Stimulated activated CD4-positive, alpha-beta T cell treated with anti-CD3 and anti-CD28 coated beads, Interleukin-4, amount 100 ng/mL, for 4 hours (primary cell): ENCODE results near the gene COL15A1.

Experiments
- DNase-seq, 2 experiments: peaks; one replicate each; pipeline ENCODE4 v3.0.0-alpha.2; 2020

COL15A1 gene

DNA sequence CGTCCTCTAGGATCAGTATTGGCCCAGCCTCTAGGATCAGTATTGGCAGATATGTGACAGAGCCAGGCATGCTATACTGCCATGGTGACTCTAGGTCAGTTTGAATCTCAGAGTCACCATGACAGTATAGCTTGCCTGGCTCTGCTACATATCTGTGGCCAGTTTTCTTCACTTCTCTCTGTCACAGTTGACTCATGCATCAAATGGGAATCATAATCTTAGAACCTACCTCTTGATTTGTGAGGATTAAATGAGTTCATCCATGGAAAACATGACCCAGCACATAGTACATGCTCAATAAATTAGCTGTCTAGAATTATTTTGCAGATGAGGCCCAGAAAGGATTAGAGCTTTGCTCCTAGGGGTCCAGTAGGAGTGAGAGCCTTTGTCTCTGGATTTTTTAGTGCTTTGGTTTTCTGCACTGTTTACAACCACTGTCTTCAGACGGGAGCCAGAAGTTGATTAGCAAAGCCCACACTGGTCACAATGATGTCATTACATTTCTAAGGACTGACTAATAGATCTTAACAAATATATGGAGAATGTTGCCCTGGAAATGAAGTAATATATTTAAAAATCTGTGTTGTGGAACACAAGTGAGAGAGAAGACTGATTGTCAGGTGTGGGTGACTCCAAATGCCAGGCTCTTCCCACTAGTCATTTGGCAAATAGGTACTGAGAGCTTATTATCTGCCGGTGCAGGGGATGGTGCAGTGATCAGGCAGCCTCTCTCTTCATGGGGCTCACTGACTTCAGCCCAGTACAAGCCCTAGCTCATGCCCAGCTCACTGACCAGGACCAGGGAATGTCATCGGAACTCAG, 76.0 kb downstream of the COL15A1 start:
- no peak for DNase-seq

DNA sequence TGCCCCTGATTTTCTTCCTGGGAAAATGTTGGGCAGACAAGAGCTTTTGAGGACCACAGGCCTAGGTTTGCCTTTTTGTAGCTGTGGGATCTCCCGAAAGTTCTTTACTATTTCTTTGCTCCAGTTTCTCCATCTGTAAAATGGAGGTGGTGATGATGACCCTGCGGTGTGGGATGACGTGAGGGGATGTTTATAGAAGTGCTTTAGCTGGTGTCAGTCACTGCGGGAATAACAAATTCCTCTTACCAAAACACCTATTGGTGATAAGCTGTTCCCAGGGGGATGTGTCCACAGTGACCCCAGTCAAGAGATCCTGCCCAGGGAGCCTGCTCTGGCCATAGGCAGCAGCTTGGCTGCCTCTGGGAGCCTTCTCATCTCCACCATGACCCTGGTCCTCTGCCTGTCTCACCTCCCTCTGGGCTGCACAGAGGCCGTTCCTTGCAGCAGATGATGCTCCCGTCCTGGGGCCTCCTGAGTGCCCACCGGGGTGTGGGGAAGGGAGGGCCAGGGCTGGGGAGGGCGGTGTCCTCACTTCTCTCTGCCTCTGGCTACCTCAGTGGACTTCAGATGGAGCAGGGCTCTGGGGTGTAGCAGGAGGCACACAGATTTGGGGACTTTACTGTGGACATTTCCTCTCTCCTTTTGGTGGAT, 77.2 kb downstream of the COL15A1 start:
- no peak for DNase-seq

DNA sequence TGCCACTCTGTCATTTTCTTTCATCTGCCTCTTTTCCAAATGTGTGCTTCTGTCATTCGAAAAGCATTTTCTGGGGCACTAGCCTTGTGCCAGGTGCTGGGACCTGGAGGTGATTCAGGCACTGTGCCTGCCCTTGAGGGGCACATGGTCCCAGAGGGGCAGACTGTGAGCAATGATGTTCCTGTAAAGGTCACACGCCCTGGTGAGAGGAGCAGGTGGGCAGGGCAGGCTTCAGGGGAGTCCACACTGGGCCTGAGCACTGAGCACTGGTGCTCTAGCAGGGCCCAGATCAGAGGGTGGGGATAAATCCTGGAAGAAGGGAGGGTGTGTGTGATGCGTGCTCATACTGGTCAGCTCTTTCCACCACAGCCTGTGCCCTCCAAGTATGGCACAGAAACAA, 77.8 kb downstream of the COL15A1 start:
- no peak for DNase-seq

DNA sequence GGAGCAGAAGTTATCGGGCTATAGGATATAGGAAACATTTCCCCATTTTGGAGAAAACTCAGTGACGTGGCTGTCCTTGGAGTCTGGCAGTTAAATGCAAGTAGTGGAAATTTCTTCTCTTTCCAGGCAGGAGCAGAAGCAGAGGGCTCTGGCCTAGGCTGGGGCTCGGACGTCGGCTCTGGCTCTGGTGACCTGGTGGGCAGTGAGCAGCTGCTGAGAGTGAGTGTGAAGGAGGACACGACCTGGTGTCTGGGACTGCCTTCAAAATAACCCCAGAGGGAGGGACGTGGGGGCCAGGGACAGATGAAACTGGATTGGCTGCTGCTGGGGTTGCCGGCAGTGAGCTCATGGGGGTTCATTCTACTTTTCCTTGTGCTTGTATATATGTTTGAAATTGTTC, 79.5 kb downstream of the COL15A1 start:
- DNase-seq = no peak

DNA sequence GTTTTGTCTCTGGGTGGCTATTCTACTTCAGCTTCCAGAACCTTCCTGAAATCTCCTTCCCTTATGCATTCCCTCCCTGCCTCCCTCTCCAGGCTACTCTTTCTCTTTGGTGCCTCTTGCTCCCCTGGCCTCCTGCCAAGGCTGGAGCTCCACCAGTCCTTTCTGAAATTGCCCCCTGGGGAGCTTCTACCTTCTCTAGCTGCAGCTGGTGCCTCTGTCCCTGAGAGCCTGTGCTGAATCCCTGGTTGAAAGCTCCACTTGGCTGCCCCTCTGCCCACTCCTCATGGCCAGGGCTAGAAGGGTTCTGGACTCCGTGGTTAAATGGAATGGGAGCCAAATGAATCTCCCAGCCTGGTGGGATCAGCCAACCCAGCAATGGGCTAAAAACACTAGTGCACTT, 80.1 kb downstream of the COL15A1 start:
- no peak for DNase-seq

DNA sequence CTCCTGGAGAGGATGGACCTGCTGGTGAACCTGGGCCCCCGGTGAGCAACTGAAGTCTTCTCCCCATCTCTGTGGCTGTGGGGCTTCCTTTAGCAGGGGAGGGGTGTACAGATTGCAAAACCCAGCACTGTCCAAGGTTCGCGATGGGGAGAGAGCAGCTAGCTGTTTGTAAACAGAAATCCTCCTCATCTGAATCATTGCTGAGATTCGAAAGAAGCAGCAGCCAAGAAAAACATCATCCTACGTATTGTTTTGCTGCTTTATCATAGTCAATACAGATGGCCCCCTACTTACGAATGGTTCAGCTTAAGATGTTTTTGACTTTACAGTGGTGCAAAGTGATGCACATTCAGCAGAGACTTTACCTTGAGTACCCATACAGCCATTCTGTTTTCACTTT, 81.3 kb downstream of the COL15A1 start:
- DNase-seq = no peak

DNA sequence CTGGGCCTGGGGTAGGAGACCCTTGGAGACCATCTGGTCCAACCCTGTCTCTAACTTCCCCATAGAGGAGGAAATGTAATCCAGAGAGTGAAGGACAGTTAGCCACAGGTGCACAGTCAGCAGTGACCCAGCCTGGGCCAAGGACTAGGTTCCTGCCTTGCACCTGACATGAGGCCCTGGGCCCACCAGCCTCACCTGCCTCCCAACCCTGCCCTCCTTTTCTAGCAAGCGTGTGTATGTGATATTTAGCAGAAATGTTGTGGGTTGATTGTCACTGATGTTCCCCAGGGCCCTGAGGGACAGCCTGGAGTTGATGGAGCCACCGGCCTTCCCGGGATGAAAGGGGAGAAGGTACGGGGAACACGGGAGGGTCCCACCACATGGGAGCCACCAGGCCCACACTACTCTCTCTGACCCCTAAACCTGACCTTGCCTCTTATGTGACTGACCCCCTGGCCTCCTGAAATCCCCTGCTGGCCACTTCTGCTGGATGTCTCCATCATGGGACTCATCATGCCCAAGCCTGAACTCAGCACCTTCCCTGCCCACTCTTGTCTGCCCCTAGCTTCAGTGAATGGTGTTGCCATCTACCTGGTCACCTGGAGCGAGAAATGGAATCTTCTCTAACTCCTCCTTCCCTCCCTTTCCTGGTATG, 82.0 kb downstream of the COL15A1 start:
- DNase-seq = no peak

DNA sequence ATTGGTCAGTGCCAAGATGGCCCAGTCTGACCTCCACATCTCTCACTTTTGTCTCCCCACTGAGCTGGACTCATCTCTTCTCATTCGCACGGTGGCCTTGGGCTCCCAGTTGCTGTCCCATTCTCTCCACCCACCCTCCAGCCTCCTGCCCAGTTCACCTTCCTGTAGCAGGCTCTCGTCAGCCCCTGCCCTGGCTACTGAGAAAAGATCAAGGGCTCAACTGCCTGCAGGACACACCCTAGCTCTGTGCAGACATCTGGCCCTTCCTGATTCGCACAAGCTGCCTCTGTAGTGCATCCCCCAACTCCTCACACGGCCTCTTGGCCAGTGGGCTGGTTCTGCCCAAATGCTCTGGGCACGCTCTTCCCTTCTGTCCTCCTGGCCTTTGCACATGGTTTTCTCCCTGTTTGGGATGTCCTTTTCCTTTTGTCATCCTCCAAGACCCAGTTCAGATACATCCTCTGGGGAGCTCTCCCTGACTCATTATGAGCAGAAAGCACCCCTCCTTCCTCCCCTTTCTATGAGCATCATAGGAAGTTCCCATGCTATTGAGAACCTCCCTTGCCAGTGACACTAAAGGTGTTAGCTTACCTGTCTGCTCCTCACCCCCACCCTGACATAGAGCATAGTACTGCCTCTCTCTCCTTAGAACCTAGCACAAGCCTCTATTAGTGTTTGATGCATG, 82.7 kb downstream of the COL15A1 start:
- DNase-seq = no peak

DNA sequence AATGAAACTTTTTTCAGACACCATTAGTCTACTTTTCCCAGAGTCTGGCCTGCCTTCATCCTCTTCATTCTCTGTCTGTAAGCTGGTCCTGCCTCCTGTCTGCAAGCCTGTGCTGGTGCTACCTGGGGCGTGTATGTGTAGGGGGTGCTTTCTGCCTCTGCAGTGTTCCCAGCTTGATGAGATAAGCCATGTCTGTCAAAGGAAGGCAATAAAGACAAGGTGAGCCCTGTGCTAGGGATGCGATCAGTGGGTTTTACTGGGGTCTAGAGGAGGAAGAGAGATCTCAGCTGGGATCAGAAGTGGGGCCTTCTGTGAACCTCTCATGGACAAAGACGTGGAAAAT, 83.2 kb downstream of the COL15A1 start:
- DNase-seq = no peak

DNA sequence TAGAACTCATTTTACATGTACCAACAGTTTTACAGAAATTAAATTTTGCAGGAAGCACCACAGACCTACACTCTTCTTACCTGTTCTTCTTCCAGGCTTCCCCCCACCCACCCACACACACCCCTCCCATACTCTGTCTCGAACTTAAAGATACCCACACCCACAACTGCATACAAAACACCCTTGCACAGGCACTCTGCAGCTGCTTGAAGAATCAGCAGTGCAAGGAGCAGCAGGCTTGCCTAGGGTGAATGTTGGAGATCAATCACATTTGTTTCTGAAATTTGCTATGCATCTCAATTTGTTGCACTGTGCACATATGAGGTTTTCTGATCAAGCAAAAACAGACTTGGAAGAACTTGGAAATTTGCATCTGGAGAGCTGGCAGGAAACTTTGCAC, 83.7 kb downstream of the COL15A1 start:
- no peak for DNase-seq

DNA sequence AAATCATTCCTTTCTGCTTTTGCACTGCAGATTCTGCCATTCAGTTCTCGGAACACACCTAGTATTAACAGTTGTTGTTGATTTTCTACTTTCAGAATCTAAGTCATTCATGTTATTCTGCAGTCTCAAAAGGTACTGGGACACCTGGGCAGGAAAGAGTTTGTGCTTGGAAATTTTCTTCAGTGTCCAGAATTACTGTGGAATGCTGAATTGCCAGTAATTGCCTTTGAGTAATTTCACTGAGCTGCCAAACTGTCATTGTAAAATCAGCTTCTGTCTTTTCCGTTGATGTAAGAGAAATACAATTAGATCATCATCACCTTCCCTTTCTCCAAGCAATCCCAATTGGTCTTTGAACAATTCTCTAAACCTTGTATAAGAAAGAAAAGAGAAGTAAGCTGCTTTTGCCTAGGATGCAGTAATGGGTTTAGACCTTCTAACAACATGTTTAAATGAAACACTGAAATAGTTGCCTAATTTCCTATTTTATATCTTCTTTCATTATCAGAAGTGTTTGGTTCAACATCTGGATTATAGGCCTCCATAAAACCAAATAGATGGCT, 85.5 kb downstream of the COL15A1 start:
- no peak for DNase-seq

DNA sequence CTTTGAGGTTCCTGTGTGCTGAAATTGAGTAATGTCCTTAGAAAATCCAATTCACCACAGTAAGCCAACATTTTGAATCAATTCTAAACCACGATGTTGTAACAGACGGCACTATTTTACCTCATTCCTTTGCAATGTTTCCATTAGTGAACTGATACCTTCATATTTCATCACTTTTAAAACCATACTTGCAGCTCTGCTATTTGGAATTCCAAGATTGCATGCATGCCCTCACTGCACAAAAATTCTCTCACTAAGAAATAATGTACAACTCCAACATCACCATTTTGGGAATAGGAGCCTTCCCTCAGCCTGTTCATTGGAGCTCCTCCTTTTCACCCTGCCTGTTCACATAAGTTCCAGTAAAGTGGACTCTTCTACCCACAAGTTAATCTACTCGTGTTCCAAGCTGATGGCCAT, 86.4 kb downstream of the COL15A1 start:
- no peak for DNase-seq

DNA sequence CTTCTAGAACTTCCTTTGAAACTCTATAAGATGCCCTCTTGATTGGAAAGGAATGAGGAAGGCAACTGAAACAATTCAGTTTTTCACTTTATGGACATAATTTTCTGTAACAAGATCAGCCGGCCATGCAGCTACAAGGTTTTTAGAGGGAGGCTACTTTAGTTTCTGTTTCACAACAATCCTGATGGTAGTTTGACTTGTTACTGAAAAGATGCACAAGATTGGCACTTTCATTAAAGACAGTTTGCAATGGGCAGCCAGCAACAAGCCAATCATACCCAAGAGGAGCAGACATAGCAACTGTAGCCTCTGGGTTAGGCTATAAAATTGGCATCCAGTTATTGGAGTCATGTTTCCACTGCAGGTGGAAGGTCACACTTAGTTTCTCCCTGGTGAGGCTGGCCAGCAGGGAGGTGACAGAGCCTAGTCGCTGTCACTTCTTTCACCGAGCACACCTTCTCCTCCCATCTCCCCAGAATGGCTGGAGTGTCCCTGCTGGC, 87.0 kb downstream of the COL15A1 start:
- DNase-seq = no peak

DNA sequence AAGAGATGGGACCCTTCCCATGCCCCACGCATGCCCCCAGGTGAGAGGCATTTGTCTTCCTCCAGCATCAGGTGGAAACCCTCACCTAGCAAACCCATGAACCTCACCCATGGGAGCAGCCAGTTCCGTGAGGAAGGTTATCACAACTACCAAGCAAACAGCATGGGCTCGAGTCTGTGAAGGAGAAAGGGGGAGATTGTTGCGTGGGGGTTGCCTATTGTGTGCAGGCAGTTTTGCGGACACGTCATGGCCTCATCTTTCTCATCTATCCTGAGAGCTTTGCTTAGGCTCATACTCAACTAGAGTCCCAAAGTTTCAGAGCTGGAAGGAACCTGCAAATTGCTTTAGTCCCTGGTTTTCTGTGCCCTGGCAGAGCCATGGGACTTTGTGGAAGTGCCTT, 87.6 kb downstream of the COL15A1 start:
- no peak for DNase-seq

DNA sequence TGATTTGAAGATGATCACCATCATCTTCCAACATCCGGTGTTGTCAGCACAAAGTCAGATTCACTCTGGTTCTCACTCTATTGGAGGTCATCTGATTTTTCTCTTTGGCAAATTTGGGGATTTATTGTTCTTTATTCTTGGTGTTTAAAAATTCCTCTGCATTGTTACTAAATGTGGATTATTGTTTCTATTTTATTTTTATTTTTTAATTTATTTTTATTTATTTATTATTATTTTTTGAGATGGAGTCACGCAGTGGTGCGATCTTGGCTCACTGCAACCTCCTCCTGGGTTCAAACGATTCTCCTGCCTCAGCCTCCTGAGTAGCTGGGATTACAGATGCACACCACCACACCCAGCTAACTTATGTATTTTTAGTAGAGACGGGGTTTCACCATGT, 88.3 kb downstream of the COL15A1 start:
- no peak for DNase-seq

DNA sequence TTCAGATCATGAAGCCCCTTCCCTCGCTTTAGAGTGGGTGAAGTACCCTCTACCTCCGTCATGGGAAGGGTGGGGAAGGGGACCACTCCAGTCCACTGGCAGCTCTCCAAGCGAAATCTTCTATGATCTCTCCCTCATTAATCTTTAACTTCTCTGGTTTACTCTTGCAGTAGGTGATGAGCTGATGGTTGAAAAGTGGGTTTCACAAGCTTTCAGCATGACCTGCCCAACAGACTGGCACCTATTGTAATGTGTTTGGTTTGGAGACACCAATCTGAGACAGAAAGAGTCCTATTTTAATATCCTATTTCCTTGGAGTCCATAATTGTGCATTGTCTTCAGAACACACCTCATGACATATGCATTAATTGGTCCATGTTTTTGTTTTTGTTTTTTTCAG, 90.4 kb downstream of the COL15A1 start:
- DNase-seq = no peak

DNA sequence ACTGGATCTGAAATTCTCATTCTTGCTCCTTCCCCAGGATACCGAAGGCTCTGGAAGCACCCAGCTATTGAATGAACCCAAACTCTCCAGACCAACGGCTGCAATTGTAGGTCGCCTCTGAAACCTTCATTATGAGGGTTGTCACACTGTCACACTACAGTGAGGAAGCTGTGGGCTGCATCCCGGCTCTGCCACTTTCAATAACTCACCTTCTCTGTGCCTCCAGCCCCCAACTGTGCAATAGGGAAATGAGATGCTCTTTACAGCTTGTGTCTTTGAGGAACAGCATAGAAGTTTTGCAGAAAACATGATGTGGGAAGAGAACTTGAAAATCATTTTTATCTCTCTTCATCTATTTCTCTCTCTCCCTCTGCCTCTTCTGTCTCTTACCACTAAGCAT, 91.6 kb downstream of the COL15A1 start:
- no peak for DNase-seq

DNA sequence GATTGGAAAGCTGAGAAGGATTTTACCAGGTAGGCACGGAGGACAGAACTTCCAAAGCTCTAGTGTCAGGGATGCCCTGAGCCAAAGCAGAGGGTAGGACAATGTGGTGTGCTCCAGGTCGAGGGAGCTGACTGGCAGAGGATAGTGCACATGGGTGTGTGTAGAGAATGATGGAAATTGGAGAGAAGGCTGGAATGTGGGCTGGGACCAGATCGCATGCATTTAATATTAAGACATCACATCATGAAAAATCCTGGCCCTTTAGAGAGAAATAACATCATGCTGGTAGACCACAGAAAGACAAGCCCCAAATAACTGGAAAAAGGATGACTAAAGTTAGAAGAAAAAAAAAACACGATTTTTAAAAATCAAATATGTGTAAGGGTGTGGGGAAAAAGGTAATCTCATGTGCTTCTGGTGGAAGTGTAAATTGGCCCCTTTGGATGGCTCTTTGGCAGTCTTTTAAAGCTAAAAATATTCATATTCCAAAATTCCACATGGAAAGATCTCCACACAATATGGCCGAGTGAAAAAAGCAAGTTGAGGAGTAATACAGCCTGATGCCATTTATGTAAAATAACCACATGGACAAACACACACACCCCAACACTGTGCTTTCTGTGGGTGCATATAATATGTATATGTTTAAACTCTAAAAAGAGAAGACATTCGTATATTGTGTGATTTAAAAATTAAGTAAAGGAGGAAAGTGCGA, 94.2 kb downstream of the COL15A1 start:
- DNase-seq = no peak

DNA sequence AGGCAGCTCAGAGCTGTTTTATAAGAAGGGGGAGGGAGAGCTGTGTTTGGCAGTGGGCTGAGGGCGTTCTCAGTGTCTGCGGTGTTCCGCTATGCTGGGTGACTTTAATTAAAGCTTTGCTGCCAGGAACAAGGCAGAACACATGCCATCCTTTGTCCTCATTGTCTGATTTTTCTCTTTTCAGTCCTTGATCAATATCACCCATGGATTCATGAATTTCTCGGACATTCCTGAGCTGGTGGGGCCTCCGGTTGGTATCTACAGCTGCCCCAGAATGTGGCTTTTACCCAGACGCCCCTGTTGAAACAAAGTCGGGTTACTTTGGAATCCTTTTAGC, 94.7 kb downstream of the COL15A1 start:
- DNase-seq = no peak

DNA sequence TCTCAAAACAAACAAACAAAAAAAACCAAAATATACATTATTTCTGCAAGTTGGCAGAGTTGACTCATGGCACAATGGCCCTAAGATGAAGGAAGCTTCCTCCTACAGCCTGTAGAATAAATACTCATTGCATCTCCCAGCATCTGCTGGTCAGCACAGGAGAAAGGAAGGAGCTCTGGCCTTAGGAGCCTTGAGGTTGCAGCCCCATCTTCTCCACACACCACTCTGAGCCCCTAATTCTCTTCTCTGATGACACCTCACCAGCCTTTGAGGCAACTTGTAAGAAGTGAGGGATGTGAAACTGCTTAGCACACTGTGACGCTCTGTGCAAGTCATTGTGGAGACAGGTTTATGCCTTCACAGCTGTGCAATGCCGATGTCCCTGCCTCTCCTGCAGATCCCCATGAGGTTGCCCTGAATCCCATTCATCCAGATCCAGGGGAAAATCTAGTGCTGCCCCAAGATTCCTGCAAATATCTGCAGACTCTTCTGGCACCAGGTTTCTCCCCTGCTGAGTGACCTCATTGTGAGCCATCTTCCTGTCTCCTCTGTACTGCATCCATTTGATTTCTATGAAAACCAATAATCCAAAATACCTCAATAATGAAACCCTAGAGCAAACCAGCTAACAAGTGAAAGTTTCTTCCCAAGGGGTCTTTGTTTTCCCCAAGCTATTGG, 95.9 kb downstream of the COL15A1 start:
- no peak for DNase-seq

DNA sequence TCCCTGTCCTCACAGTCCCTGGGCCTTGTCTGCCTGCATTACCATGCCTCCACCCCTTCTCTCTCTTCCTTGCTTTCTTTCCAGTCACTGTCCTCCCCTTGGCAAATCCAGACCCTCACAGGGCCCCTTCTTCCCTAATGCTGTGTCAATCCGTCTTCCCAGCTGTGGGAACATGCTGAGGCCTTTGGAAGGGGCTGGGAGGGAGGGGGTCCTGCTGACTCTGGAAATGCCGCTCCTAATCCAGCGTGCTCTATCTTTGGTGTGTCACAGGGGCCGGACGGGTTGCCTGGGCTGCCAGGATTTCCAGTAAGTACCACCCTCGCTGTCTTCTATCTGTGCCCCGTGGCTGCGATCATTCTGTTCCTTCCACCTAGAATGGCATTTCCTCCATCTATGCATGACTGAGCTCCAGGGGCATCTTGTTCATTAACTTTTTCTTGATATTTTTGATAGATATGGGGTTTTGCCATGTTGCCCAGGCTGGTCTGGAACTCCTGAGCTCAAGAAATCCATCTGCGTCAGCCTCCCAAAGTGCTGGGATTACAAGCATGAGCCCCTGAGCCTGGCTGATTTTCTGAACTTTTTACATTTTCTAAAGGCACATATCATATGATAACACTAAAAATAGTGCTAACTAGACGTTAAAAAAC, 96.7 kb downstream of the COL15A1 start:
- no peak for DNase-seq
